WERI-Rb-1 (cell line): Measurements from ENCODE around the gene NLGN1.

ENCODE experiments used
- DNase-seq: peaks from one replicate; pipeline ENCODE4 v3.0.0-alpha.2; 2020
- H3K27ac ChIP-seq: fragments of 250-450 bp; sonication (Bioruptor Pico); 2 replicates; pipeline ENCODE4 v1.5.1; 2020; ENCODE audit warnings: mild to moderate bottlenecking, moderate library complexity
- H3K27me3 ChIP-seq: fragments of 250-450 bp; sonication (Bioruptor Pico); 2 replicates; pipeline ENCODE4 v1.5.1; 2021; ENCODE audit warnings: mild to moderate bottlenecking, low read depth, moderate library complexity; ENCODE audit not compliant: insufficient read depth, severe bottlenecking
- H3K36me3 ChIP-seq: fragments of 250-450 bp; sonication (Bioruptor Pico); 2 replicates; pipeline ENCODE4 v1.5.1; 2020; ENCODE audit warnings: mild to moderate bottlenecking, moderate library complexity
- H3K4me3 ChIP-seq: 2 replicates; pipeline ENCODE4 v1.5.1; 2011; ENCODE audit warnings: low read depth, mild to moderate bottlenecking, control low read depth, low read length
- H3K9me3 ChIP-seq: fragments of 250-450 bp; sonication (Bioruptor Pico); 2 replicates; pipeline ENCODE4 v1.5.1; 2021; ENCODE audit warnings: mild to moderate bottlenecking, moderate library complexity; ENCODE audit not compliant: severe bottlenecking
- CTCF ChIP-seq: IDR thresholded peaks from 2 replicates; pipeline ENCODE4 v1.5.1; 2011; ENCODE audit warnings: low read depth, mild to moderate bottlenecking, control low read depth, inconsistent platforms, low read length

The NLGN1 gene

DNA sequence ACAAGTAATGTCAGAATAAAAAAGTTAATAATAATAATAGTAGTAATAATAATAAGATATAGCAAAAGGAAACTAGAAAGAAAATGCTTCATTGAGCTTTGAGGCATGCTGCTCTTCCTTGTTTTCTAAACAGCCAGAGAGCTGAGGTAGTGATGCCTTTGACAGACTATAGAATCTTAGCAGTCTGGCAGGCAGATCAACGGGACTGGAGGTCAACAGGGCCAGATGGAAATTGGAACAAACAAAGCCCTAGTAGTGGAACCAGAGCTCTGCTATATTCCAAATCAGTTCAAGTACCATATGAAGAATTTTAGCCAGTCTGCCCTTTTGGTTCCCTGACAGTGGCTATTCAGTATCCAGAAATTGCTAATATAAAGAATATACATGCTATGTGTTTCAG, 278.6 kb downstream of the NLGN1 start:
- no peak overlapping the region for H3K27ac ChIP-seq
- no peaks in the 10 kb centered on the region for H3K9me3 ChIP-seq
- H3K27me3 ChIP-seq, result no peaks in the 10 kb centered on the region
- no peak overlapping the region for H3K4me3 ChIP-seq
- DNase-seq, result no peak
- no peaks in the 10 kb centered on the region for H3K36me3 ChIP-seq
- no peak for TF ChIP-seq CTCF

- Histone ChIP-seq H3K36me3 (no peaks in the 10 kb centered on the region), H3K9me3 (no peaks in the 10 kb centered on the region), H3K27me3 (no peaks in the 10 kb centered on the region), H3K27ac (no peak overlapping the region), H3K4me3 (no peak overlapping the region)
- TF ChIP-seq CTCF, result no peak
- no peak for DNase-seq
Observed at GRCh38 chr3:173681188-173681678, 283.7 kb downstream of the NLGN1 start.

GRCh38 chr3:173685456-173685855, 287.9 kb downstream of the NLGN1 start:
- Histone ChIP-seq H3K4me3 (no peak overlapping the region), H3K9me3 (no peaks in the 10 kb centered on the region), H3K36me3 (no peaks in the 10 kb centered on the region), H3K27me3 (no peaks in the 10 kb centered on the region), H3K27ac (no peak overlapping the region)
- no peak for DNase-seq
- TF ChIP-seq CTCF, result no peak

- no peak for DNase-seq
- TF ChIP-seq CTCF, result no peak
- Histone ChIP-seq H3K4me3 (no peak overlapping the region), H3K27ac (no peak overlapping the region), H3K36me3 (no peaks in the 10 kb centered on the region), H3K27me3 (no peaks in the 10 kb centered on the region), H3K9me3 (no peaks in the 10 kb centered on the region)
Observed at GRCh38 chr3:173688216-173688842, 290.8 kb downstream of the NLGN1 start.

DNA sequence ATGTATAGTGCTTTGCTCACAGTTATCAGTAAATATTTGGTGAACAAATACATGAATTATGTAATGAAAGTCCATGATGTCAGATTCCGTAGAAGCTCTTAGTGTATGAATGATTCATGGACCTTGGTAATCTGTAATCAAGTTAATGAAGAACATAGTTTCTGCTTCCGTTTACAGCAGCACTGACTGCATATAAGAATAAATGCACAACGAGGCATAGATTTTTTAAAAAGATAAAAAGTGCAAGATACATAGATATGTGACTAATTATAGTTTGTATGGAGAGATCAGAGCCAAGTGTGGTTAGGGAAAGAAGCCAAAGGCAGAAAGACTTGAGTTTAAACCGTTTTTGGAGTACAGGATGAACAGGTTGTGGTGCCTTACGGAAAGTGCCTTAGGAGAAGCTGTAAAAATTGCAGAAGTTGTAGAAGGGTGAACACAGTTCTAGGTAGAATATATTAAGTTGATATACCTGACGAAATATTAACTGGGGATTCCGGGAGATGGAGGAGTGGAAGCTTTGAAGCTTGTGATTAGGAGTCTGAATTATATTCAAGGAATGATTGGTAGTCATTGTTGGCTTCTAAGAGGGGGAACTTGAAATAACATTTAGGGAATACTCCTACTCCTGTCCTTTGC, 293.1 kb downstream of the NLGN1 start:
- no peaks in the 10 kb centered on the region for H3K27me3 ChIP-seq
- no peaks in the 10 kb centered on the region for H3K36me3 ChIP-seq
- no peak overlapping the region for H3K4me3 ChIP-seq
- H3K27ac ChIP-seq, result no peak overlapping the region
- H3K9me3 ChIP-seq, result no peaks in the 10 kb centered on the region
- no peak for TF ChIP-seq CTCF
- DNase-seq, result no peak
